Brain microvascular endothelial cell (primary cell): ENCODE measurements around the gene CNIH2.

Experiments used
- DNase-seq: peaks from one replicate; pipeline ENCODE4 v3.0.0-alpha.2; 2020
- H3K27ac ChIP-seq: fragments of 250-450 bp; sonication (Bioruptor Pico); 2 replicates; pipeline ENCODE4 v1.5.1; 2020; ENCODE audit warnings: mild to moderate bottlenecking, moderate library complexity
- H3K27me3 ChIP-seq: fragments of 250-450 bp; sonication (Bioruptor Pico); replicated peaks from 2 replicates; pipeline ENCODE4 v1.5.1; 2020; ENCODE audit warnings: mild to moderate bottlenecking
- H3K36me3 ChIP-seq: fragments of 250-450 bp; sonication (Bioruptor Pico); replicated peaks from 2 replicates; pipeline ENCODE4 v1.5.1; 2020; ENCODE audit warnings: mild to moderate bottlenecking
- H3K4me3 ChIP-seq: 2 replicates; pipeline ENCODE4 v1.5.1; 2011; ENCODE audit warnings: low read depth, mild to moderate bottlenecking, control low read depth, low read length, moderate library complexity
- CTCF ChIP-seq: IDR thresholded peaks from 2 replicates; pipeline ENCODE4 v1.5.1; 2011; ENCODE audit warnings: low read depth, mild to moderate bottlenecking, moderate library complexity, low read length, control low read depth, inconsistent platforms; ENCODE audit errors: missing control alignments
- in situ Hi-C: cut with HindIII; loops from 2 replicates; pipeline ENCODE4 v1.10.0; 2017; ENCODE audit warnings: low sequenced_read_pairs, low pct_ligation_motif_present

CNIH2 gene

DNA sequence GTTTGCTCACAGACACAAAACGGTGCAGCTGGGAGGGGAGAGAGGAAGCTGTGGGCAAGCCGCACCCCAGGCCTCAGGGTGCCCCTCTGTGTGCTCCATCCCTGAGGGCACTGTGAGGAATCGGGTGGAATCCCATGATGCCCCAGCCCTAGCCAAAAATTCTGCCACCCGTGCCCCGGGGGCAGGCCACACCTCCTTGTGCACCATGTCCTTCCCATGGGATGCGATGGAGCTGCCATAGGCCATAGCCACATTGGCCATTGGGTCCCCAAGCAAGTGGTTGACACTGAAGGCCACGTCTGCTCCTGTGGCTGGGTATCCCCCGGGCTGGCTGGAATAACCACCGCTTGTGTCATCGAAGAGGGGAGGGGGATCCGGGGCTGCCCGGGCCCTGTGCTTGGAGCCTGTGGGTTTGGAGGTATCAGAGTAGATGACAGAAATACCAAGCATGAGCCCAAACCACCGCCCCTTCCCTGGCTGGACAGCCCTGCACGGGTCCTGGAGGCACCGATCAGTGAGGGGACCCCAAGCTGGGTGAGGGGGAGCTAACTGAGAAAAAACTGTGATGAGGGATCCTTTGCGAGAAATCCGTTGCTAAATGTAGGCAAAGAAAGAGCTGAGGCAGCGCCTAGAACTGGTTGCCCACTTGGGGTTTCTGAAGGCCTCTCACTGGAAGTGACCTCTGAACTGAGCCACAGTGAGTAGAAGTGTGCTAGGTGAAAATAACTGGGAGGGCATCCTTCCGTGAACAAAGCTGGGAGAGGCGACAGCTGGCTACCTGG is 10.1 kb downstream of the CNIH2 start:
- TF ChIP-seq CTCF: no peak
- in situ Hi-C loops: no loop called here
- H3K27ac ChIP-seq: peak overlapping the region; percentile 97
- no peak for DNase-seq
- H3K4me3 ChIP-seq: peak overlapping the region; percentile 72
- H3K27me3 ChIP-seq: peaks cover 18% of the 10 kb centered on the region
- H3K36me3 ChIP-seq: peaks cover 15% of the 10 kb centered on the region

- Histone ChIP-seq H3K27ac (peak within 1 kb of the TSS; percentile 97), H3K27me3 (peaks cover 19% of the 10 kb centered on the region), H3K4me3 (peak within 1 kb of the TSS; percentile 72), H3K36me3 (peaks cover 12% of the 10 kb centered on the region)
- peak; percentile 100 for DNase-seq
- no peak for TF ChIP-seq CTCF
- in situ Hi-C loops: no loop called here
Measured at GRCh38 chr11:66288671-66289547, 10.9 kb downstream of the CNIH2 start, which contains the start of gene YIF1A. YIF1A (minus strand) TSS chr11:66289143; CDS start chr11:66288985, 158 bp downstream.

DNA sequence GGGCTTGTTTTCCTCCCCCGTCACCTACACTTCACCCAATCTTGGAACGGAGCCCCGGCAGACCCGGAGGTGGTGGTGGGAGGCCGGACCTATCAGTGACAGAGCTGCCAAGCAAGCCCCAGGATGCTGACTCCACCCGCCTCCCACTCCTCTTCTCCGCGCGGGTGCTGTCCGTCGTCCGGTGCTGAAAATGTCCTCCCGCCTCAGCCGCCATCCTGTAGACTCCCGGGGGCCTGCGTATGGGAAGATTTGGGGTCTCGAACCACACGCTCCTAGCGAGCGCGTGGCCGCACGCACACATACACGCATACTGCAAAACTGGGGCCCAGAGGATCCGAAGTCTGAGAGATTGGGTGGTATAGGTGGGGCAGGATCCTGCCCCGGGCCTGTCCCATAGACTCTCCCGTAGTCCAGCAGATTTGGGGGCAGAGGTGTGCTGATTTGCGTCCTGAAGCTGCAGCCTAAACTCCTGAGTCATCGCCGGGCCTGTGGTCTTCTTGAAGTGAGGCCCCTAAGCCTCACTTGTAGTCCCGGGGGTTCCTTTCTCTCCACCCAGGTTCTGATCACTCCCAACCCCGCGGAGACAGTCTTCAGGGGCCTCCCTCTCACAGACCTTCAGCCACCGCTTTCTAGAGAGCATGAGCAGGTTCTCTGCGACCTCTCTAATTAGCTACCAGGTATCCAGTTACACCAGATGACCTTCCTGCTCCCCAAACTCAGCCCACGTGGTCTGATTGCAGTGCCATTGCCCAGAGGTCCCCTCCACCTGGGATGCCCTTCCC is 11.8 kb downstream of the CNIH2 start:
- Histone ChIP-seq H3K4me3 (peak overlapping the region; percentile 72), H3K27me3 (peaks cover 19% of the 10 kb centered on the region), H3K27ac (peak overlapping the region; percentile 97), H3K36me3 (peaks cover 9% of the 10 kb centered on the region)
- in situ Hi-C loops: no loop called here
- DNase-seq: no peak
- no peak for TF ChIP-seq CTCF

DNA sequence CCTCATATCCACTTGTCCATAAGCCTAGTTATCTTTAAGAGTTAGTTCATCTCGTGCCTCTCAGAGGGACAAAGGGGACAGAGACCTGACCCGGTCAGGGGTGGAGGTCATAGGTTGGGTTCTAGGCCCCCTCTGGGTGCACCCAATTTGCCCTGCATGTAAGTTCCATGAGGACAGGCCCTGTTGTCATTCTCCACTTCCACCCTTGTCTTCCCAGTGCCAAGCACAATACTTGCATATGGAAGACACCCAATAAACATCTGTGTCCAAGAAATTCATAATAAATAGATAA is 12.3 kb downstream of the CNIH2 start:
- Histone ChIP-seq H3K27me3 (peaks cover 19% of the 10 kb centered on the region), H3K4me3 (no peak overlapping the region), H3K36me3 (peaks cover 9% of the 10 kb centered on the region), H3K27ac (no peak overlapping the region)
- DNase-seq: no peak
- no peak for TF ChIP-seq CTCF
- in situ Hi-C loops: no loop called here

DNA sequence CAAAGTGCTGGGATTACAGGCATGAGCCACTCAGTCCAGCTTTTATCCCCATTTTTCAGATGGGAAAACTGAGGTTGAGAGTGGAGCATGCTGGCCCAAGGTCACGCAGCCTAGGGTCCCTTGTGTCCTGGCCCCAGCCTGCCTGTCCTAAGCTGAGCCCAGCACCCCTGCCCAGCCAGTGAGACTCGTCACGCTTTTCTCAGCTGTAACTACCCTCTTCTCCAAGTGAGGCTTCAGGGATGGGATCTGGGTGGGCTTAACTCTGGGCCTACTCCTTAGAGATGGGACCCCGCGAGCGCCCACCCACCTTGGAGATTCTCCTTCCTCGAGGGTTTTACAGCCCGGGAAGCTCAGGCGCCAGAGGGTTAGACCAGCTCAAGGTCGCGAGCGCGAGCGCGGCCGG is 13.3 kb downstream of the CNIH2 start:
- no peak for DNase-seq
- in situ Hi-C loops: no loop called here
- no peak for TF ChIP-seq CTCF
- Histone ChIP-seq H3K27me3 (peaks cover 19% of the 10 kb centered on the region), H3K36me3 (peaks cover 7% of the 10 kb centered on the region), H3K4me3 (no peak overlapping the region), H3K27ac (no peak overlapping the region)
